AG04450 (cell line): ENCODE data around the gene CHST2. TPM values are rescaled to one million over a fixed set of nuclear protein-coding genes. Genes with fewer than 3 reads are reported as not detected.

Source experiments
- CTCF ChIA-PET: fragments of 300-600, 350-600 bp; formaldehyde crosslinking; extraction: SDS; loops from one replicate; lab custom pipeline; 2022; ENCODE audit warnings: antibody characterized with exemption, inconsistent platforms; lab: Charles Lee
- POLR2A ChIA-PET: fragments of 350-600 bp; formaldehyde crosslinking; extraction: SDS; loops from one replicate; lab custom pipeline; 2021; ENCODE audit warnings: antibody characterized with exemption, inconsistent platforms; lab: Yijun Ruan, JAX
- DNase-seq: peaks from one replicate; pipeline ENCODE4 v3.0.0-alpha.2; 2011; ENCODE audit warnings: low read depth, low spot score
- H3K27ac ChIP-seq: one replicate; pipeline ENCODE4 v1.5.1; 2012; ENCODE audit warnings: low read depth, low read length, control low read depth
- H3K27me3 ChIP-seq: one replicate; pipeline ENCODE4 v1.6.0; 2012; ENCODE audit warnings: low read length; ENCODE audit not compliant: control insufficient read depth, insufficient read depth
- H3K4me3 ChIP-seq: 2 replicates; pipeline ENCODE4 v1.5.1; 2011; ENCODE audit warnings: mild to moderate bottlenecking, low read depth, low read length, control low read depth
- H3K9me3 ChIP-seq: 2 replicates; pipeline ENCODE4 v1.5.1; 2012; ENCODE audit warnings: low read length; ENCODE audit not compliant: control insufficient read depth, insufficient read depth
- polyA plus RNA-seq: library from polyadenylated mRNA; depleted of rRNA; stranded (reverse); fragments of >200 nt; gene quantifications from 2 replicates; pipeline ENCODE4 v1.2.3, GENCODE V29; 2011
- TF ChIP-seq, protein P1 (sequence below): IDR thresholded peaks from 2 replicates; pipeline ENCODE4 v1.5.1; 2011; ENCODE audit warnings: low read depth, low read length, control low read depth, inconsistent platforms

The CHST2 gene
- polyA plus RNA-seq, 1 experiment = 0.26 TPM

DNA sequence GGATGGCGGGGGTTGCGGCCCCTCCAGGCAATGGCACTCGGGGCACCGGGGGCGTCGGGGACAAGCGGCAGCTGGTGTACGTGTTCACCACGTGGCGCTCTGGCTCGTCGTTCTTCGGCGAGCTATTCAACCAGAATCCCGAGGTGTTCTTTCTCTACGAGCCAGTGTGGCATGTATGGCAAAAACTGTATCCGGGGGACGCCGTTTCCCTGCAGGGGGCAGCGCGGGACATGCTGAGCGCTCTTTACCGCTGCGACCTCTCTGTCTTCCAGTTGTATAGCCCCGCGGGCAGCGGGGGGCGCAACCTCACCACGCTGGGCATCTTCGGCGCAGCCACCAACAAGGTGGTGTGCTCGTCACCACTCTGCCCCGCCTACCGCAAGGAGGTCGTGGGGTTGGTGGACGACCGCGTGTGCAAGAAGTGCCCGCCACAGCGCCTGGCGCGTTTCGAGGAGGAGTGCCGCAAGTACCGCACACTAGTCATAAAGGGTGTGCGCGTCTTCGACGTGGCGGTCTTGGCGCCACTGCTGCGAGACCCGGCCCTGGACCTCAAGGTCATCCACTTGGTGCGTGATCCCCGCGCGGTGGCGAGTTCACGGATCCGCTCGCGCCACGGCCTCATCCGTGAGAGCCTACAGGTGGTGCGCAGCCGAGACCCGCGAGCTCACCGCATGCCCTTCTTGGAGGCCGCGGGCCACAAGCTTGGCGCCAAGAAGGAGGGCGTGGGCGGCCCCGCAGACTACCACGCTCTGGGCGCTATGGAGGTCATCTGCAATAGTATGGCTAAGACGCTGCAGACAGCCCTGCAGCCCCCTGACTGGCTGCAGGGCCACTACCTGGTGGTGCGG is 1.9 kb downstream of the CHST2 start:
- peak overlapping the region; percentile 76 for H3K4me3 ChIP-seq
- H3K27ac ChIP-seq = no peak overlapping the region
- peaks cover 8% of the 10 kb centered on the region; the same call in 1 of the 2 replicates for H3K9me3 ChIP-seq
- DNase-seq = peak; percentile 20
- ChIA-PET POLR2A (interaction anchor here (0.7 kb wide), 1 partner anchor 14 kb away, joined by 4 read pairs; no protein-coding TSS in a partner anchor), CTCF (interaction anchor here (0.6 to 2.8 kb wide), 12 partner anchors 9 to 553 kb away, joined by 3 to 11 read pairs (median 3); no protein-coding TSS in a partner anchor)
- TF ChIP-seq, protein P1, sequence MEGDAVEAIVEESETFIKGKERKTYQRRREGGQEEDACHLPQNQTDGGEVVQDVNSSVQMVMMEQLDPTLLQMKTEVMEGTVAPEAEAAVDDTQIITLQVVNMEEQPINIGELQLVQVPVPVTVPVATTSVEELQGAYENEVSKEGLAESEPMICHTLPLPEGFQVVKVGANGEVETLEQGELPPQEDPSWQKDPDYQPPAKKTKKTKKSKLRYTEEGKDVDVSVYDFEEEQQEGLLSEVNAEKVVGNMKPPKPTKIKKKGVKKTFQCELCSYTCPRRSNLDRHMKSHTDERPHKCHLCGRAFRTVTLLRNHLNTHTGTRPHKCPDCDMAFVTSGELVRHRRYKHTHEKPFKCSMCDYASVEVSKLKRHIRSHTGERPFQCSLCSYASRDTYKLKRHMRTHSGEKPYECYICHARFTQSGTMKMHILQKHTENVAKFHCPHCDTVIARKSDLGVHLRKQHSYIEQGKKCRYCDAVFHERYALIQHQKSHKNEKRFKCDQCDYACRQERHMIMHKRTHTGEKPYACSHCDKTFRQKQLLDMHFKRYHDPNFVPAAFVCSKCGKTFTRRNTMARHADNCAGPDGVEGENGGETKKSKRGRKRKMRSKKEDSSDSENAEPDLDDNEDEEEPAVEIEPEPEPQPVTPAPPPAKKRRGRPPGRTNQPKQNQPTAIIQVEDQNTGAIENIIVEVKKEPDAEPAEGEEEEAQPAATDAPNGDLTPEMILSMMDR = peak; percentile 60
- H3K27me3 ChIP-seq = peaks cover 9% of the 10 kb centered on the region

GRCh38 chr3:143122089-143122430 is 2.5 kb downstream of the CHST2 start:
- CTCF ChIA-PET = interaction anchor here (1.5 kb wide), 1 partner anchor 13 kb away, joined by 3 read pairs; no protein-coding TSS in a partner anchor
- Histone ChIP-seq H3K9me3 (peaks cover 8% of the 10 kb centered on the region; the same call in 1 of the 2 replicates), H3K27ac (no peak overlapping the region), H3K4me3 (no peak overlapping the region), H3K27me3 (peaks cover 9% of the 10 kb centered on the region)
- POLR2A ChIA-PET = no interaction called here
- no peak for DNase-seq
- TF ChIP-seq, protein P1 = no peak

GRCh38 chr3:143122608-143123352 is 3.2 kb downstream of the CHST2 start:
- CTCF ChIA-PET = no interaction called here
- POLR2A ChIA-PET = no interaction called here
- no peak for DNase-seq
- Histone ChIP-seq H3K27ac (no peak overlapping the region), H3K27me3 (peaks cover 5% of the 10 kb centered on the region), H3K9me3 (peaks cover 8% of the 10 kb centered on the region; the same call in 1 of the 2 replicates), H3K4me3 (no peak overlapping the region)
- TF ChIP-seq, protein P1 = no peak

DNA sequence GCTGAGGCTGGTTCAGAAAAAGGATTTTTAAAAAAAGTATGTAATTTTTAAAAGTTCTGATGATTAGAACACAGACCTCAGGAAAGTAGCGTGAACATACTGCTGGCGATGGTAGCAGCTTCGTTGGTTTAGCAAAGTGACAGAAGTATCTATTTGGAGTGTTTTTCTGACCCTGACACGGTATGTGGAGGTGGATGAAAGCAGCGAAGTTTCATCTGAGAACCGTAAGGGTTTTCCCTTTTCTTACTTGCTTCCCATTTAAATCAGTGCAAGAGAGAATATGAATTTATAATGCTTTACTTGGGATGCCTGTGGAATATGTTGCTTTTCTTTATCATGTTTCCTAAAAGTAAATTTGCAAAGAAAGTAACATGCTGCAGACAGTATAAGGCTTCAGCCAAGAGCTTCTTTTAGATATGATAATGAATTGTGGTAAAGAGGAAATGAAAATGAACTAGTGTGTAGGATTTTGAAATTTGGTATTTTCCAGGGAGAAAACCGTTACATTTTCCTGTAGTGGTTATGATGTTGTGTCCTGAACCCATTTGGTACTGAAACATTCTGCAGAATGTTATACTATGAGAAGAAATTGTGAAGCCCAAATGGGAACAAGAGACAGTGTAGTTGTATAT is 3.9 kb downstream of the CHST2 start:
- H3K9me3 ChIP-seq = peaks cover 8% of the 10 kb centered on the region; the same call in 1 of the 2 replicates
- ChIA-PET CTCF (interaction anchor here (1.1 kb wide), 1 partner anchor 551 kb away, joined by 3 read pairs; no protein-coding TSS in a partner anchor), POLR2A (no interaction called here)
- no peak overlapping the region for H3K27ac ChIP-seq
- TF ChIP-seq, protein P1 = no peak
- H3K27me3 ChIP-seq = peaks cover 4% of the 10 kb centered on the region
- H3K4me3 ChIP-seq = no peak overlapping the region
- no peak for DNase-seq
